GM18520 (cell line): ENCODE measurements around the gene APOA1.

Experiments used
- ATAC-seq: cut with Tn5 transposase; IDR thresholded peaks from one replicate; pipeline ENCODE4 v1.9.1; 2021; ENCODE audit not compliant: unreplicated experiment

The APOA1 gene

DNA sequence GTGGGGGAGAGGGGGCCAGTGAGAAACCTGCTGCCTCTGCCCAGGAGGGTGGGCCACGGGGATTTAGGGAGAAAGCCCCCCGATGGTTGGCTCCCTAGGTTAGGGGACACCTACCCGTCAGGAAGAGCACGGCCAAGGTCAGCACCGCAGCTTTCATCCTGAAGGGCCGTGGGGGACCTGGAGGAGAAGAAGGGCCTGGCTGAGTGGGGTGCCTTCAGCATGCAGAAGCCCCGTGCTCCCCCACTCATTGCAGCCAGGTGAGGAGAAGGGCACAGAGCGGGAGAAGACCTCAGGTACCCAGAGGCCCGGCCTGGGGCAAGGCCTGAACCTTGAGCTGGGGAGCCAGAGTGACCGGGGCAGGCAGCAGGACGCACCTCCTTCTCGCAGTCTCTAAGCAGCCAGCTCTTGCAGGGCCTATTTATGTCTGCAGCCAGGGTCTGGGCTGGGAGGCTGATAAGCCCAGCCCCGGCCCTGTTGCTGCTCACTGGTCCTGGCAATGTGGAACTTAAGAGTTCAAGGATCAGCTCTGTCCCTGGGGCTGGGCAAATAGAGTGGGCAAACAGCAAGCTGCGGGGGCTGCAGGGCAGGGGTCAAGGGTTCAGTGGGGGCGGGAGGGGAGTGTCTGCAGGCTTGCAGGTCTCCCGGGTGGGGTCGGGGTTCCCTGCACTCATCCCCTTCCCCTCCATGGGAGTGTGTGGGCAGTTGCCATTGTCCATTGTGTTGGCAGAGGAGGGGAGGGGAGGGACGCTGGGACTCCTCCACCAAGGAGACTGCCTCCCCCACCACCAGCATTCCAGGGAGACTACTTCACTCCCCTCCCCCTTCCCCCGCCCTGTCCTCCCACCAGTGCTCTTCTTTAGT, at the start of gene APOA1:
Gene APOA1, minus strand, starts transcription at position 392 of the 861 bp plus-strand sequence. Its CDS starts 235 bp downstream, at position 157.
- ATAC-seq, result no peak

DNA sequence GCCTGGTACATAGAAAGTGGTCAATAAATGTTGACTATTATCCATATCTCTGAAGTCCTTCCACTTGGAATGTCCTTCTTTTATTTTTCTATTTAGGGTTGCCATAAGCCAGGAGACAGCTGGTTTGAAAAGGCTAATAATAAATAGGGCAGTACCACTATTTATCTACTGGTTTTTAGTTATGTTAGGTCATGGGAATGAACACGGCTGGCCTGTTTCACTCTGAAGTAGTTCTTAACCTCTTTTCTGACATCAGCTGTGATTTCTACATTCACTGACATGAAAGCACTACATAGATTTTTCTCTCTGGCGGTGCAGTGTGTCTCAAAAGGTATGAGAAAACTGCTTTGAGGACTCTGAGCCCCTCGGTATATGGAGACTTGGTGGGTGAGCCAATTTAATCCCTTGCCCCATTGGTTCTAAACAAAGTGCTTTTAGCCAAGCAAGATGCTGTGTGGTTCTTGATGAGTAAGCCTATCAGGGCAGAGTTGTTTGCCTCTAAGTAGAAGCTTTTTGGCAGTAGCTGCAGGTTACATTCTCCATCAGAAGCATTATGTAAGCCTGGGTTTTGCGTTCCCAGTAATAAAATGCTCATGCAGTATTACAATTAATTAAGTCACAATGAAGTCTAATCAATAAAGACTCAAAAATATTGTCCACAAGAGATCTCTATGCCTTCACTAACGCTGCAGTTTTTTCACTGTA, 48.7 kb upstream of the APOA1 start:
- no peak for ATAC-seq

DNA sequence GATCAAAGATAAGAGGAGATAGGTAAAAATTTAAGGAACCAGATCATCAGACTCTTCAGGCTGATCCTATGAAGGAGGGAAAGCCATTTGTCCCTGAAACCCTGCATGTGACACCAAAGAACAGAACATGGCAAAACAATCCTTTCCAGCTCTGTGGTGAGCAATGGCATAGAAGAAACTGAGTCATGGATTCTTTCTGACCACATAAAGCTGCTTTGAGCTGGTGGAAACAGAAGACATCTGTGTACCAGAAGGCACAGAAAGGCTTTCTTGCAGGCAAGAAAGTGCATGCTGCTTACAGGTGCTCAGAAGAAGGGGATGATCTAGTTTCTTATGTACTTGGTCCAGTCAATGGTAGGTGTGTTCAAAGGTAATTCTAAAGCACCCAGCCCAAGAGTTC, 45.0 kb upstream of the APOA1 start:
- ATAC-seq, result no peak

DNA sequence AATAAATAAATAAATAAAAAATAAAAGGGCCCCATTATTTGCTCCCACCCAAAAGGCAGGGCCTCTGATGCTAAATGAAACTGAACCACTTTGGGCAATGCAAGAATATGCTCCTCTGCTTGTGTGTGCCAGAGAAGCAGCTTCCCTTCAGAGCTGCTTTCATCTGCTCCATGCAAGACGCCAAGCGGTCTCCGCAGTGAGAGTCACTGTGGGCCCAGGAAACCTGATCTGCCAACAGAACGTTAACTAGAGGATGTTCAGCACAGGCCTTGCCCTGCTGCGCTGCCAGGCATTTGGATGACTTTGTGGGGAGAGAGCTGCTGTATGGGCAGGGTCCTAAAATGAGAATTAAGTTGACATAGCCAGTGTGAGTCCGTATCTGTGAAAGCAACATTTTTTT, 43.7 kb upstream of the APOA1 start:
- ATAC-seq, result no peak

DNA sequence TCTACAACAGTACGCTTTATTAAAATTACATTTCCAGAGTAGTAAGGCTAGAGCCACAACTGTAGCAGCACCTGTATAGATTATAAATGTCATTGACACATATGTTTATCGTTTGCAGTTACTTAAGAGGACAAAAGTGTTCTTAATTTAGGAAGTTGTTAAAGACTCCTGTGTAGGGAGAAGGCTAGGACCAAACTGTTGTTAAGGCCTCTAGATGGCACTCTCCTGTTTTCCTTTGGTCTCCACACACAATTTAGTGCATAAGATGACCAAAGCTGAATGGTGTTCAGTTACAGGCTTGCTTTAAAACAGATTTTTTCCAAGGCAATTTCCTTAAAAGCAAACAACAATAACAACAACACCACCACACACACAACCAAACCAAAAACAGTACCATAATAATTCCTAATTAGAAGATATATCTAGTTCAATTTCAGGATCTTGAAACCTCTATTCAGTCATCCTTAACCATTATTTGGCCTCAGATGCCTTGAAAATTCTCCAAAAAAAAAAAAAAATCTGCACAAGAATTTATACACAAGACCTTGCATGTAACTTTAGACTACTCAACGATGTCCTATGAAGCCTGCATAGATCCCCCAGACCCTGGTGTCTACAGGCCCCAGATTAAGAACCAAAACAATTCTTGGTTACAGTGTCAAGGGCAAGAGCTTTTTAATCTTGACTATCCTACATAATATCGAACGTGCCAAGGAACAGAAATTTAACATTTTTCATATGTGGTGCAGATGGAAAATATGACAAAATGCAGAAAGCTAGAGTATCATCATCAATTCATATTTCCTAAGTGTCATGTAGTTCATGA, 42.6 kb upstream of the APOA1 start:
- ATAC-seq, result no peak

DNA sequence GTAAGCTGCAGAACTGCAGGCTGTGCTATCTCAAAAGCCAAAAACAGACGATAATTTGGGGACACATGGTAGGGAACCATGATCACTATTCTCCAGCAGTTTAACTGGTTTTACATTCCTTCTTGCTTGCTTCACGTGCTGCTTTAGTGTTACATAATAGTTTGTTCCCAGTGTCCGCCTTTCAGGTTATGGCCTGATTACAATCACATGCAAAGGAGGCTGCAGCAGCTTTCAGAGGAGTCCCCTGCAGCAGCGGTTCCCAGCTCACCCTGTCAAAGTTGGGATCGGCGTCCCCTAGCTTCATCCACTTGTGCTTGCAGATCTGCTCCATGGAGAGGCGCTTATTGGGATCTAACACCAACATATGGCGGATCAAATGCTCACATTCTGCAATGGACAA, 39.2 kb upstream of the APOA1 start:
- no peak for ATAC-seq

DNA sequence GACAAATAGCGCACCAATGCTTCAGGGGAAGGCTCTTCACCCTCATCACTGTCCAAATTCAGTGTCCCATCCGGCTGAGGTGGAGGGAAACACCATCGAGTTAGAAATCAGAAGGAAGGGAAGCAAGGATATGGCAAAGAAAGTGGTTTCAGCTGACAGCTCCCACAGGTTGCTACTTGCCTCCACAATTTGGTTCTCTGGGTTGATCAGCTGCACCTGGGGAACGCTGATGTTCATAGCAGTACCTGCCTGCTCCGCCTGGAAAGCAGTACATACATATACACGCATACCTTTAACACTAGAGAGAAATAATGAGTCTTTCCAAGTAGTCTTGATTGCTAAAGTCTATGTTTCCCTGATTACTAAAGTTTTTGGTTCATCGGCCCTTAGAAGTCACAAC, 37.8 kb upstream of the APOA1 start:
- no peak for ATAC-seq

DNA sequence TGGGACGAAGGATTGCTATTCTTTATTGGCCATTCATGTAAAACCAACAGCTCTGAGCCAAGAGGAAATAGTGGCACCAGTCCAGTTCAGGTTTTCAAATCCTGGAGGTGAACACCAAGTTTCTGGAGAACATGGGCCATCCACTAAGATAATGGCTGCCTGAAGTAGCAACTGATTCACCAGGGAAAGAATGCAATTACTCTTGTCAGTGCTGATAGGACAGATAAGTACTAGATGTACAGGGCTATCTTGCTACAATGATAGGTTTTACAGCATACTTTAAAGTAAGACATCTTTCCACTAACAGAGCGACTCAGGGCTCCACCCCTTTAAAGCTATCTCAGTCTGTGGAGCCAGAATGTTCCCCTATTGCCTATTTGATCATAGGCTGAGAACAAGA, 36.8 kb upstream of the APOA1 start:
- ATAC-seq, result no peak

DNA sequence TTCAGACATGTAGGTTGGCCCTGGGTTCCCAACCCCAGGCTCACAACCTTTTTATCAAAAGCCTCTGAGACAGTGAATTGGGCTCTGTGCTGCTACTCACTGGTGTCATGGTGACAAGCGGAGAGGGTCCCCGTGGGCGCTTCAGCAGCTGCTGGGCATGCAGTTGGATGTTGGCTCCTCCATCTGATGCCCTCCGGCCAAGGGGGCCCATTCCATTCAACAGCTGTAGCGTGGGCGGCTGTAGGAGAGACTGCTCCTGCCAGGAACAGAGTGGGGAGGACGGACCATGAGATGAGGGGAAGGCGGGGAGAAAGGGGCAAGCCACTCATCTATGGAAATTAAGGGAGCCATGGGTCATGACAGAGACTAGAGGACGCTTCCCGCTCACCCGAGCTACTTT, 36.0 kb upstream of the APOA1 start:
- ATAC-seq, result no peak

DNA sequence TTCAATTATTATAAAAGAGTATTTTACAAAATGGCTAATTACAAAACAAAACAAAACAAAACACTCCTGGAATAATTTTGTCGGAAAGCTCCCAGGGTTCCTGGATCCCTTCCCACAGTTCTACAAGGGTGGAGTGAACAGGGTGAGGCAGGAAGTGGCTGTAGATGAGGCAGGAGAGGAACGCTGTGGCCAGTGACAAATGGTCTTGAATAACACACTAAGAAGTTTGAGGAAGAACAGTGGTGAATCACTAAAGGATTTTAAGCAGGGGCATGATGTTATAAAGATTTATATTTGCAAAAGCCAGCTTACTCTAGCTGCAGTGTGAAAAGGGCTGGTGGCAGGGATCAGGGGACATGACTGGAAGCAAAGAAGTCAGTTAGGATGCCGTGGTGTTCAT, 33.8 kb upstream of the APOA1 start:
- ATAC-seq, result no peak

DNA sequence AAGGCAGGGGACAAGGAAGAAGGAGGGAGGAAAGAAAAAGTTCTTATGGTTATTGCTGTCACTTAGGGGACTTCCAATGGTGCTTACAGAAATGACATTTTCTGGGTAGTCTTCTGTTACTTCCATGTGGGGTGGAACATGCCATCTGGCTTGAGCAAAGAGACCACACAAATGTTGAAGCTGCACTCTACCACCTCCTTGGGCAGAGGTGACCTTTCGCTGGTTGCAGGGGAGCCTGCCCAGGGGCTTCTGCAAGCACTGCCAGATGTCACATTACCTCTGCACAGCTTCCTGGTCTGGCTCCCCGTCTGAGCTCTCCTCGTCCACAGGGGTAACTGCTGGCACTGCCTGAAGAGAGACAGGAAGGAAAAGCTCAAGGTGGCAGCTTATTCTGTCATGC, 32.6 kb upstream of the APOA1 start:
- ATAC-seq, result no peak

DNA sequence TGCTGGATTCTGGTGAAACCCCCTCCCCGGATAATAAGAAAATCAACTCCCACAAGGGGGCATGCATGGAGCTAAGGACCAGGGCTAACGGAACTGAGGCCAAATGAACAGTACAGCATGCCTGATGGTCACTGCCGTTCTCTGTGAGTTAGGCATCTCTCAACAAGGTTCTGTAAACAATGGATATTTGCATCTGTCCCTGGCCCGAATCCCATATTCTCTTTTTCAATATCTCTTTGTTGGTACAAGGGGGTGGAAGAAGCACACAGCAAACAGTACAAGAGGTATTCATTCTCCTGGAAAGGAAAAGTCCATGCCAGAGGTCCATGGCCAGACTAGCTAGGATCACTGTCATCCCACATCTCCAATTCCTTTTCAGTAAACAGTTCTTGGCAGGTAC, 32.2 kb upstream of the APOA1 start:
- ATAC-seq, result no peak

DNA sequence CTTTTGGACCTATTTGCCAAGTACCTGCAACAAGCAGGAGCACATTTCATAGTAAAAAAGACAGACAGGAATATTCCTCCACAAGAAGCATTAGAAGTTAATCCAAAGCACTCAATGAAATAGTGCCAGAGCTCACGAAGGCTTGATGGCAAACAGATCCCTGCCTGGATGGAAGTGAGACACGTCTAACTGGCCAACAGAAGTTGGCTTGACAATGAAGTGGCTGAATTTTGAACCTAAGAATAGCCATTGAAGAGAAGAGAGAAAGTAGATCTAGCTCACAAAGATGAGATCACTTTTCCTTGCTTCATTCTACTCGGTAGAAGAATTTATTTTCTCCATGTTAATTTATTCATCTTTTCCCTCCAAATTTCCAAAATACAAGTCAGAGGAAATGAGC, 30.6 kb upstream of the APOA1 start:
- no peak for ATAC-seq

DNA sequence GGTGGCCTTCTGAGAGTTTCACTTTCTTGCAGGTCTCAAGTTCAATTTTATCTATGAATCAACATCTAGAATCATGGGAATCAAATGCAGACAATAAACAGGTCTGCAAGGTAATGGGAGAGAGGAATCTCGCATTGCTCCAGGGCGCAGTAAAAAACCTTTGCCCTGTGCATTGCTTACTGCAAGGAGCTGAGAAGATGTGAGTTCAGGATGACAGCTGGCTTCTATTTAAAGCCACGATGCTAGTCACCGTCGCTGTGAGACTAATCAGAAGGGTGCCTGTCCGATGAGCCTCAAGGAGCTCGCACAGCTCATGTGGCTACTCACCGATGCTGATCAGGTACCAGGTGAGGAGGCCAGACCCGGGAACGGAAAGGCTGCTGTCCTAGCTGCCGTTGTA, 30.2 kb upstream of the APOA1 start:
- ATAC-seq, result no peak

DNA sequence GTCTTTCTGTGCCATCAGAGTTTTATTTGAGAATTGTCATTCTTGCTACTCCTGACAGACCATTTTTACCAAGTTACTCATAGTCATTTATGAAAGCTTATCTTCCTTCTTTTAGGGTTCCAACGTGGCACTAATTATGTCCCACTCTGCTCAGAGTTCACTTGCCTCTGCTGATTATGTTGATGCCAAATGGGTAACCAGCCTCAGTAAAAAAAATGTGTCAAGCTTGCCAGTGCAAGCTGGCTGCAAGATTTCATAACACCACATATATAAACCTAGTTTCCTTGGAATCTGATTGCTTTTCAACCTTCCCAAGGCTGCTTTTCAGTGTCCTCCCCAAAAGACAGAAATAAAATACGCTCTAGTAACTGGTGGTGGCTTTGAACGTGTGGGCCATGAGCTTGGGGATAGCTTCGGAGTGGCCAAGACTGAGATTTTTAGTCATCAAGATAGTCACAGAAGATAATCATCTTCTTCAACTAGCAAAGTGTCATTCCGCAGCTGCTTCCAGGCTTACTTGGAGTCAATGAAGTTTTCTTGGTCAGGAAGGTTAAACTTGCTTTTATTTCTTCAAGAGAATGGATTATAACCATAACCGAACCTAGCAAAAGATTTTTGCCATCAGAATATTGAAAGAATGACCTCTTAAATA, 29.5 kb upstream of the APOA1 start:
- ATAC-seq, result no peak

DNA sequence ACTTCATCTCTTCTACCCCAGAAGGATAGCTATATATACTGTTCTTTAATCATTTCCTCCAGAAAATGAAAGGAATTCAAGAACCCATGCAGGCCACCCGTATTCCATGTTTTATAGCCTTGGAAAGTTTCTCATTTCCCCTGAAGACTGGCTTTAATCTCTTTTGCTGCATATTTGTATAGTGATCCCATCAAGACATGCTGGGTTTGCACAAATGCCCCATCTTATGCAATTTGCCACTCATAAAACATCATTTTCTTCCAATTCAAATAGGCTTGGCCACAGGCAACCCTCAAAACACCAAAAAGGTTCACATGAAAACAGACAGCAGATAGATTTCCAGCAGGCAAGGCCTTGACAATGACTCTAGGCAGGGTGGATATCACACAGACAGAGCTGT, 28.3 kb upstream of the APOA1 start:
- no peak for ATAC-seq

DNA sequence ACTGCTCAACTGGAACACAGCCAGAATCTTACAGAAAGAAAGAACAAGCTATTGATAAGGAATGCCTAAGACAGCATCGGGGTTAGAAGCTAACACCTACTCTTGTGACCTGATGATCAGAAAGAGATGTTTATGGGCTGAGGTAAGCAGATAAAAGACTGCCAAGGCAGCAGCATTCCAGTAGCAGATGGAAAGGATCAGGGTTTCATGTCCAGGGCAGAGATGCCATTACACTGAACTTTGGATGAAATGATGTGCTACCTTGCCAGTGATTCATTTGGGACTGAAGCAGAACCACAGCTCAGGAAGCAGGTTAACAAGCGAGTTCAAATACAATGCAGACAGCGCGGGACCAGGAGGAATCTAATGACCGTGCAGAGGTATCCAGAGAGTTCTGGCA, 27.1 kb upstream of the APOA1 start:
- ATAC-seq, result no peak

DNA sequence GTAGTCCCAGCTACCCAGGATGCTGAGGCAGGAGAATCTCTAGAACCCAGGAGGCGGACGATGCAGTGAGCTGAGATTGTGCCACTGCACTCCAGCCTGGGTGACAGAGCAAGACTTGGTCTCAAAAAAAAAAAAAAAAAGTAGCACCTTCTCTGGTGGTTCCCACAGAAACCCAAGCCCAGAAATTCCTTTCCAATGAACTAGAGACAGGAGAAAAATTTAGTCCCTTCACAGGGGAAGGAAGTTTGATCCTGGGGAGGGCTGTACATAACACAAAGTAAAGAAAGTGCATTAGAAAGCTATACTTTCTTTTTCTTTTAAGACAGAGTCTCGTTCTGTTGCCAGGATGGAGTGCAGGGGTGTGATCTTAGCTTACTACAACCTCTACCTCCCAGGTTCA, 25.5 kb upstream of the APOA1 start:
- ATAC-seq, result no peak

DNA sequence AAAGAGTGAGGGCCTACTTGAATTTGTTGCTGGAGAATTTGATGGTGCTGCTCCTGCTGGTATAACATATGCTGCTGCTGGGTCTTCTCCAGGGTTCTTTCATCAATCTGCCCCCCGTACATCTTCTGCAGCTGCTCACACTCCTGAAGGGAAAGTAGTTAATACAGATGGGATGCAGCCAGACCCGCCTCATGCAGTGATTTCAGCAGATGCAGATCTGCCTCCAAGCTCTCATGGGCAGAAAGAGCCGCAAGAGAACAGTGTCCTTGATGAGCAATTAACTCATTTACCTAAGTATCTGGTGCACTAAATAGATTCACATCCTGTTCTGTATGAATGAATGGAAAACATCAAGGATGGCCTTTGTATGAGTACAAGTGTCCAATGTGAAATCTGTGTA, 24.8 kb upstream of the APOA1 start:
- ATAC-seq, result no peak

DNA sequence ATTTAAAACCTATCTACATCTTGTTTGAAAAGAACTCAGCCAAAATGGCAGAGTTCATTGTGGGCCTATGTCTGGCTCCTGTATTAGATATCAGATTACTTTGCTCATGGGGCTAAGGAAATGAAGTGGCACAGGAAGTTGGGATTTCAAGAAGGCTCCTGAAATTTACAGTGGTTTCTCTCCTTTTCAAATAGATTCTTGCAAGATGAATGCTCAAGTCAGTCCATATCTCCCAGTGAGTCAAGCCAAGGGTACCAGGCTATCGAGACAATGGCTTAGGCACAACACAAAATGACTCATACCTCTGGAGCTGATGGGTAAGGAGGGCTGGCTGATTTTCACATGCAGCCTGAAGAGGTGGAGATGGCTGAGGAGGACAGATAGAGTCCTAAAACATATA, 24.1 kb upstream of the APOA1 start:
- ATAC-seq, result no peak

DNA sequence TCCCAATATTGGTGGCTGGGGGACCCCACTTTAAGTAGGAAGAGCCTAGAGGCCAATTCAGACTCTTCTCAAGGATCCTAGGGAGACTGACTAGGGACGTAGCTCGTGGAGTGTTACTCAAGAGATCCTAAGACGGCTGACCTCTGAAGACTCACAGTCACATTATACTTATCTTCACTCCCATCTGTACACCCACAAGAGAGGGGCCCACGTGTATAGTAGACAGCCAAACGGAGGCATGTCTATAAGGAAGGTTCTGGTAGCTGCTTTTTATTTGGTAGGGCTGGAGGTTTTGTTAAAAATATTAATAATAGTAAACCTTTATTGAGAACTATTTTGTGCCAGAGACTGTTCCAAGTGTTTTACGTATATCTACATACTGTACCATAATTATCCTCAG, 22.9 kb upstream of the APOA1 start:
- ATAC-seq, result no peak
